Adipocyte (in vitro differentiated cells): ENCODE measurements around the gene PITPNM3.

Experiments used
- DNase-seq: peaks from one replicate; pipeline ENCODE4 v3.0.0-alpha.2; 2015; ENCODE audit warnings: low read depth
- H3K27me3 ChIP-seq: replicated peaks from 2 replicates; pipeline ENCODE4 v1.7.0; 2013; ENCODE audit warnings: mild to moderate bottlenecking, low read length, moderate library complexity; ENCODE audit not compliant: control insufficient read depth, insufficient read depth
- H3K36me3 ChIP-seq: 2 replicates; pipeline ENCODE4 v1.7.0; 2013; ENCODE audit warnings: low read length, mild to moderate bottlenecking, moderate library complexity; ENCODE audit not compliant: control insufficient read depth, insufficient read depth, severe bottlenecking
- H3K4me1 ChIP-seq: 2 replicates; pipeline ENCODE4 v1.7.0; 2013; ENCODE audit warnings: mild to moderate bottlenecking, low read length, moderate library complexity; ENCODE audit not compliant: control insufficient read depth, insufficient read depth
- H3K4me3 ChIP-seq: 2 replicates; pipeline ENCODE4 v1.7.0; 2013; ENCODE audit warnings: mild to moderate bottlenecking, low read length, moderate library complexity
- H3K9ac ChIP-seq: 2 replicates; pipeline ENCODE4 v1.7.0; 2013; ENCODE audit warnings: mild to moderate bottlenecking, low read length, moderate library complexity
- H3K9me3 ChIP-seq: 2 replicates; pipeline ENCODE4 v1.7.0; 2013; ENCODE audit warnings: mild to moderate bottlenecking, low read length, moderate library complexity; ENCODE audit not compliant: control insufficient read depth

The PITPNM3 gene

GRCh38 chr17:6536566-6537065 lies 19.7 kb downstream of the PITPNM3 start:
- Histone ChIP-seq H3K27me3 (peaks cover 3% of the 10 kb centered on the region), H3K4me1 (no peaks in the 10 kb centered on the region), H3K9ac (no peak overlapping the region), H3K4me3 (no peak overlapping the region), H3K36me3 (no peaks in the 10 kb centered on the region), H3K9me3 (peaks cover 4% of the 10 kb centered on the region)
- DNase-seq, result no peak

GRCh38 chr17:6536053-6536452 lies 20.3 kb downstream of the PITPNM3 start:
- Histone ChIP-seq H3K4me1 (no peaks in the 10 kb centered on the region), H3K27me3 (peaks cover 3% of the 10 kb centered on the region), H3K4me3 (no peak overlapping the region), H3K9me3 (peaks cover 4% of the 10 kb centered on the region), H3K9ac (no peak overlapping the region), H3K36me3 (no peaks in the 10 kb centered on the region)
- no peak for DNase-seq

GRCh38 chr17:6534846-6535514 lies 21.4 kb downstream of the PITPNM3 start:
- Histone ChIP-seq H3K36me3 (no peaks in the 10 kb centered on the region), H3K4me1 (no peaks in the 10 kb centered on the region), H3K27me3 (no peaks in the 10 kb centered on the region), H3K9ac (no peak overlapping the region), H3K4me3 (no peak overlapping the region), H3K9me3 (peaks cover 4% of the 10 kb centered on the region)
- DNase-seq, result no peak

- Histone ChIP-seq H3K4me1 (no peaks in the 10 kb centered on the region), H3K9ac (no peak overlapping the region), H3K4me3 (no peak overlapping the region), H3K9me3 (no peaks in the 10 kb centered on the region), H3K27me3 (no peaks in the 10 kb centered on the region), H3K36me3 (no peaks in the 10 kb centered on the region)
- no peak for DNase-seq
Measured at GRCh38 chr17:6532441-6532885, 23.9 kb downstream of the PITPNM3 start.

GRCh38 chr17:6531575-6531974 lies 24.8 kb downstream of the PITPNM3 start:
- Histone ChIP-seq H3K9me3 (no peaks in the 10 kb centered on the region), H3K4me1 (no peaks in the 10 kb centered on the region), H3K4me3 (no peak overlapping the region), H3K9ac (no peak overlapping the region), H3K36me3 (no peaks in the 10 kb centered on the region), H3K27me3 (no peaks in the 10 kb centered on the region)
- no peak for DNase-seq

- no peak for DNase-seq
- H3K9me3 ChIP-seq, result no peaks in the 10 kb centered on the region
- no peak overlapping the region for H3K9ac ChIP-seq
- H3K4me3 ChIP-seq, result no peak overlapping the region
- H3K4me1 ChIP-seq, result no peaks in the 10 kb centered on the region
- H3K36me3 ChIP-seq, result no peaks in the 10 kb centered on the region
- H3K27me3 ChIP-seq, result no peaks in the 10 kb centered on the region
Measured at GRCh38 chr17:6530324-6530920, 25.9 kb downstream of the PITPNM3 start.

- H3K9ac ChIP-seq, result no peak overlapping the region
- H3K27me3 ChIP-seq, result no peaks in the 10 kb centered on the region
- H3K4me3 ChIP-seq, result no peak overlapping the region
- no peak for DNase-seq
- no peaks in the 10 kb centered on the region for H3K4me1 ChIP-seq
- H3K9me3 ChIP-seq, result no peaks in the 10 kb centered on the region
- no peaks in the 10 kb centered on the region for H3K36me3 ChIP-seq
Measured at GRCh38 chr17:6528557-6528956, 27.8 kb downstream of the PITPNM3 start.

- no peaks in the 10 kb centered on the region for H3K27me3 ChIP-seq
- no peaks in the 10 kb centered on the region for H3K4me1 ChIP-seq
- H3K36me3 ChIP-seq, result no peaks in the 10 kb centered on the region
- no peak overlapping the region for H3K4me3 ChIP-seq
- no peaks in the 10 kb centered on the region for H3K9me3 ChIP-seq
- H3K9ac ChIP-seq, result no peak overlapping the region
- peak; percentile 27 for DNase-seq
Measured at GRCh38 chr17:6526362-6527152, 29.8 kb downstream of the PITPNM3 start.

- Histone ChIP-seq H3K36me3 (no peaks in the 10 kb centered on the region), H3K9ac (no peak overlapping the region), H3K9me3 (no peaks in the 10 kb centered on the region), H3K4me1 (no peaks in the 10 kb centered on the region), H3K27me3 (no peaks in the 10 kb centered on the region), H3K4me3 (no peak overlapping the region)
- no peak for DNase-seq
Measured at GRCh38 chr17:6525731-6526130, 30.6 kb downstream of the PITPNM3 start.

- Histone ChIP-seq H3K27me3 (no peaks in the 10 kb centered on the region), H3K9ac (no peak overlapping the region), H3K4me3 (no peak overlapping the region), H3K9me3 (no peaks in the 10 kb centered on the region), H3K36me3 (no peaks in the 10 kb centered on the region), H3K4me1 (no peaks in the 10 kb centered on the region)
- no peak for DNase-seq
Measured at GRCh38 chr17:6525141-6525540, 31.2 kb downstream of the PITPNM3 start.

GRCh38 chr17:6524520-6524919 lies 31.8 kb downstream of the PITPNM3 start:
- H3K9me3 ChIP-seq, result no peaks in the 10 kb centered on the region
- no peak overlapping the region for H3K4me3 ChIP-seq
- no peak for DNase-seq

More at GRCh38 chr17:6524520-6524919, 31.8 kb downstream of the PITPNM3 start:
- H3K4me1 ChIP-seq, result no peaks in the 10 kb centered on the region
- no peaks in the 10 kb centered on the region for H3K36me3 ChIP-seq
- H3K27me3 ChIP-seq, result no peaks in the 10 kb centered on the region
- no peak overlapping the region for H3K9ac ChIP-seq
